Transverse colon (tissue), 4 donors: ENCODE data around the gene CTNNA1.

Source experiments
- POLR2A ChIP-seq: fragments of 450-650 bp; IDR thresholded peaks from one replicate; pipeline ENCODE4 v1.6.1; 2016; ENCODE audit warnings: antibody characterized with exemption, mild to moderate bottlenecking, moderate library complexity
- POLR2AphosphoS5 ChIP-seq, 3 donors: sonication (generic); formaldehyde crosslinking; IDR thresholded peaks; one replicate each; pipeline ENCODE4 v1.6.1; 2016; ENCODE audit warnings: antibody characterized with exemption in 3 of 3
- TF ChIP-seq, protein P1 (sequence below), 5 experiments: fragments of 200-600 bp in 3 of 5; fragments of 450-650 bp in 2 of 5; sonication (generic) in 3 of 5; IDR thresholded peaks; 1 replicate in 2 of 5; 2 replicates in 3 of 5; pipeline ENCODE4 v1.5.1; 2016 to 2017; ENCODE audit warnings: antibody characterized with exemption in 5 of 5, inconsistent platforms in 3 of 5, mild to moderate bottlenecking in 2 of 5, moderate library complexity in 1 of 5

DNA sequence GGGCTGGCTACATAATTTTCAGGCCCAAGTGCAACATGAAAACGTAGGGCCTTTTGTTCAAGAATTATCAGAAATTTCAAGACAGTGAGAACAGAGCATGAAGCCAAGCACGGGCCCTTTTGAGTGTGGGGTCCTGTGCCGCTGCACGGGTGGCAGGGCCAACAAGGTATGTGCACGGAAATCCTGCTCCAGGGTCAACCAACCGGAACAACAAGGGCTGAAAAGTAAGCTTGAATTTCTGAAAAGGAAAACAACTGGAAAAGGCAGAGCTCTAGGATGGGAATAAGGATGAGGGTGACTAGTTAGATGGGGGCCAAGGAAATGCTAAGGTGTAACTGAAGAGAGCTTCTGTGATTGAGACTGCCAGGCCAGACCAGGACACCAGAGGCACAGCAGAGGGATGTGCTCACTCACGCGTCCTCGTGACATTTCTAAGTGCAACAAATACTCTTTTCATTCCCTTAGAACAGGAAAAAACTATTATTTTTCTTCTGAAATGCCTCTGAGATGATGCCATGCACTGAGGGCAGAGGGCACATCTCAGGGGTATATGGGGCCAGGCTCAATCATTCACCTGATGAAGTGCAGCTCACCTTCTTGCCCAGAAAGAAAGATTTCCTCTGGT, 202.6 kb downstream of the CTNNA1 start:
- TF ChIP-seq, protein P1, sequence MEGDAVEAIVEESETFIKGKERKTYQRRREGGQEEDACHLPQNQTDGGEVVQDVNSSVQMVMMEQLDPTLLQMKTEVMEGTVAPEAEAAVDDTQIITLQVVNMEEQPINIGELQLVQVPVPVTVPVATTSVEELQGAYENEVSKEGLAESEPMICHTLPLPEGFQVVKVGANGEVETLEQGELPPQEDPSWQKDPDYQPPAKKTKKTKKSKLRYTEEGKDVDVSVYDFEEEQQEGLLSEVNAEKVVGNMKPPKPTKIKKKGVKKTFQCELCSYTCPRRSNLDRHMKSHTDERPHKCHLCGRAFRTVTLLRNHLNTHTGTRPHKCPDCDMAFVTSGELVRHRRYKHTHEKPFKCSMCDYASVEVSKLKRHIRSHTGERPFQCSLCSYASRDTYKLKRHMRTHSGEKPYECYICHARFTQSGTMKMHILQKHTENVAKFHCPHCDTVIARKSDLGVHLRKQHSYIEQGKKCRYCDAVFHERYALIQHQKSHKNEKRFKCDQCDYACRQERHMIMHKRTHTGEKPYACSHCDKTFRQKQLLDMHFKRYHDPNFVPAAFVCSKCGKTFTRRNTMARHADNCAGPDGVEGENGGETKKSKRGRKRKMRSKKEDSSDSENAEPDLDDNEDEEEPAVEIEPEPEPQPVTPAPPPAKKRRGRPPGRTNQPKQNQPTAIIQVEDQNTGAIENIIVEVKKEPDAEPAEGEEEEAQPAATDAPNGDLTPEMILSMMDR (IDR thresholded peaks at IDR 0.05) = no peak
- TF ChIP-seq POLR2A = no peak
- no peak for TF ChIP-seq POLR2AphosphoS5 (IDR thresholded peaks at IDR 0.05)
